AG09309 (cell line): ENCODE measurements around the gene SYT13.
A peak's percentile ranks its signal among the peaks of the same experiment; 100 is the strongest.

Experiments
- DNase-seq: peaks from one replicate; pipeline ENCODE4 v3.0.0-alpha.2; 2010; ENCODE audit warnings: low read depth
- H3K4me3 ChIP-seq: 2 replicates; pipeline ENCODE4 v1.5.1; 2011; ENCODE audit warnings: mild to moderate bottlenecking, low read depth, low read length, moderate library complexity; ENCODE audit not compliant: control insufficient read depth
- TF ChIP-seq, protein P1 (sequence below): IDR thresholded peaks from 2 replicates; pipeline ENCODE4 v1.5.1; 2011; ENCODE audit warnings: mild to moderate bottlenecking, low read depth, low read length, inconsistent platforms; ENCODE audit not compliant: insufficient read depth, control insufficient read depth; ENCODE audit errors: missing control alignments

SYT13 gene

DNA sequence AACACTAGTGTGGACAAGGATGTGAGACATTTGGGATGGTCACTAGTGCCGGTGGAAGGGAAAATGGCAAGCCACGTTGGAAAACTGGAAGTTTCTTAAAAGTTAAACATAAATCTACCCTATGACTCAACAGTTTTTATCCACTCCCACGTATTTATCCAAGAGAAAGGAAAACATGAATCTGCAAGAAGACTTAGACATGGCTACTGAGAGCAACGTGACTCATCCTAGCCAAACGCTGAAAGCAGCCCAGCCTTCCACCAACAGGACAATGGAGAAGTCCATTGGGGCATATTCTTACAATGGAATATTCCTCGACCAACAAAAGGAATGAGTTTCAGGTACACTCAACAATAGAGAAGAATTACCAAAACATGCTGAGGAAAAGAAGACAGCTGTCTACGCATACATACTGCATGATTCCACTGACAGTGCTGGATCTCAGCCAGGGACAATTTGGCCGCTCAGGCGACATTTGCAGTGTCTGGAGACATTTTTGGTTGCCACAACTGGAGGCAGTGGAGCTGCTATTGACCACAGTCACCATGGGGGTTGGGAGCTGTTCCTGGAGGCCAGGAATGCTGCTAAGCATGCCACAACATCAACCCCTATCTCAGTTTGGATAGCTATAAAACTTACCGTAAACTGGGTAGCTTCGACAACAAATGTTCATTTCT lies 21.2 kb downstream of the SYT13 start:
- TF ChIP-seq, protein P1, sequence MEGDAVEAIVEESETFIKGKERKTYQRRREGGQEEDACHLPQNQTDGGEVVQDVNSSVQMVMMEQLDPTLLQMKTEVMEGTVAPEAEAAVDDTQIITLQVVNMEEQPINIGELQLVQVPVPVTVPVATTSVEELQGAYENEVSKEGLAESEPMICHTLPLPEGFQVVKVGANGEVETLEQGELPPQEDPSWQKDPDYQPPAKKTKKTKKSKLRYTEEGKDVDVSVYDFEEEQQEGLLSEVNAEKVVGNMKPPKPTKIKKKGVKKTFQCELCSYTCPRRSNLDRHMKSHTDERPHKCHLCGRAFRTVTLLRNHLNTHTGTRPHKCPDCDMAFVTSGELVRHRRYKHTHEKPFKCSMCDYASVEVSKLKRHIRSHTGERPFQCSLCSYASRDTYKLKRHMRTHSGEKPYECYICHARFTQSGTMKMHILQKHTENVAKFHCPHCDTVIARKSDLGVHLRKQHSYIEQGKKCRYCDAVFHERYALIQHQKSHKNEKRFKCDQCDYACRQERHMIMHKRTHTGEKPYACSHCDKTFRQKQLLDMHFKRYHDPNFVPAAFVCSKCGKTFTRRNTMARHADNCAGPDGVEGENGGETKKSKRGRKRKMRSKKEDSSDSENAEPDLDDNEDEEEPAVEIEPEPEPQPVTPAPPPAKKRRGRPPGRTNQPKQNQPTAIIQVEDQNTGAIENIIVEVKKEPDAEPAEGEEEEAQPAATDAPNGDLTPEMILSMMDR, result no peak
- H3K4me3 ChIP-seq, result no peak overlapping the region
- peak; percentile 64 for DNase-seq

DNA sequence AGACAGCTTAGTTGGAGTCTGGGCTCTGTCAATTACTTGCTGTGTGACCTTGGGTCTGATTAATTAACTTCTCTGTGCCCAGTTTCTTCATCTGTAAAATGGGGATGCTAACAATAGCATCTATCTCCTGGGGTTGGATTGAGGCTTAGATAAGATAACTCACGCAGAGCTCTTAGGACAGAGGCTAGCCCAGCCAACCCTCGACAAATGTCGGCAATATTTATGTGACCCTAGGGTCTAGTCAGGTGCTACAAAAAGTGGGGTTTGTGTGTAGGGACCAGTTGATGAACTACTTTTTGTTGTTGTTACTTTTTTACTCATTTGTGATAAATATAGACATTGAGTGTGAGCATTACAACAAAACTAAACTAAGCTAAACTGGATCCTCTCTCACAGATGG lies 22.4 kb downstream of the SYT13 start:
- no peak overlapping the region for H3K4me3 ChIP-seq
- no peak for DNase-seq
- TF ChIP-seq, protein P1, result no peak

DNA sequence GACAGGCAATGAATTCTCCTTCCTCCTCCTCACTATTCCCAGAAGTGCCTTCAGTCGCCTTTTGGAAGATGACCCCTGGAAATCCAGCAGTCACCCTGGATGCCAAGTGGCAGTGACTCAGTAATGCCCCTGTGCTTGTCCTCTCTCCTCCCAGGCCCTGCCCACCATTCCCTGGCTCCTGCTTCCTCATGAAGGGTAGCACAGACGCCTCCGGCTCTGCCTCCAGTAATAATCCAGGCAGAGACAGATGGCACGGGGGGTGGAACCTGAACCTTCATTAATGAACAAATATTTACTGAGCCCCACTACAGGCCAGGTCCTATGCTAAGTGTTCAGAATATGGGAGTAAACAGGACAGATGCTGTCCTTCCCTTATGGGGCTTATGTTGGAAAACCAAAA lies 23.2 kb downstream of the SYT13 start:
- DNase-seq, result no peak
- H3K4me3 ChIP-seq, result no peak overlapping the region
- TF ChIP-seq, protein P1, result no peak

DNA sequence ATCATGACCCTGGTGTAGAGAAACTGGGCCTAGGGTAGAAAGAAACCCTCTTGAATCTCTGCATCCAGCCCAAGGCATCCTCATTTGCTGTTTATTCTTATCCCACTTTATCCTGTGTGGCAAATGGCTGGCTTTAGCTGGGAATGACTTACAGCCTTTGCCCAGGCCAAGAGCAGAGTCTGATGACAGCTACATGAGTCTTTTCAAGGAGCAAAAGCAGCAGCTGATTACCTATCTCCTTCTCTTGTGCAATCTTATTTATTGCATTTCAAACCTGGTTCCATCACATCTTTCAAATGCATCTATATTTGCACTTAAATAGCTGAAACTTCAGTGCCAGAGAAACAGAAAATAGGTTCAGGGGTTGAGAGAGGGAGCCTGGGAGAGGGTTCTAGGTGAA lies 26.1 kb downstream of the SYT13 start:
- H3K4me3 ChIP-seq, result no peak overlapping the region
- TF ChIP-seq, protein P1, result no peak
- no peak for DNase-seq

DNA sequence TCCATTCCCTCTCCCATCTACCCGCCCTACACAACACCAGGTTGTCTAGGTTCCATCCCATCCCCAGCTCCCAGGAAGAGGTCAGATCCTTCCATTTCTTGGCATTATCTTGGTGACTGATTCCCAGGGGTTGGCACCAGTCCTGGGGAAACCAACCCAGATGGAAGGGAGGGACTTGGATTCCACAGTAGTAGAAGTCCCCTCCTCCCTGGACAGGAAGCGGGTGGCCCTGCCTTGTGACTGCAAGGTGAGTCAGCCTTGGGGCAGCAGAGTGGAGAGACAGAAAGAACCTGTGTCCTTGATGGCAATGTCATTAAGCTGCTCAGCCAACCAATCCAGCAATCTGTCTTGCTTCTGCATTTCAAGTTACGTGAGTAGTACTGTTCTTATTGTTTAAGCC lies 26.5 kb downstream of the SYT13 start:
- no peak for DNase-seq
- no peak overlapping the region for H3K4me3 ChIP-seq
- TF ChIP-seq, protein P1, result no peak

DNA sequence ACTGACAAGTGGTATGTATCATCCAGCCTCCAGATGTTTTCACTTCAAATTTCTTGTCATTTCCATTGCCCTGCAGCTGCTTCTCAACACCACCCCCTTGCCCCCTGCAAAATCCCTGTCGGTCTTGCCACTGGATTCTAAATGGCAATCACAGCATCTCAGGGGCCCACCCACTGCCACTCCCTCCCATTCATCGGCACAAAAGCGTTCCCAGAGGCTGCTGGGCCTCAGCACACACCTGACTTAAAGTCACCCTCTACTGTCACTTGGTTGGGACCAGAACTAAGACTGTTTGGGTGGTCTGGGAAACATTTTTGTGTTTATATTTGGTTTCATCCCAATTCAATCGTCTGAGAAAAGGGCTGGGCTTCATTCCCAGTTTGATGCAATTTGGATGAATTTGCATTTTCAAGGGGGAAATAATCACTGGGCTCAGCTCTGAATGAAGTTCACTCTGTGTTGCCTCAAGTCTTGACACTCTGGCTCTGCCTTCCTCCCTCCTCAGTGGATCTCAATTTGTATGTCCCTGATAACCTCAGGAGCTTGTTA lies 27.1 kb downstream of the SYT13 start:
- H3K4me3 ChIP-seq, result no peak overlapping the region
- TF ChIP-seq, protein P1, result no peak
- DNase-seq, result no peak
